Duodenal mucosa (tissue), 2 donors: ENCODE results near the gene LRG1.

Experiments used
- H3K27ac ChIP-seq: one replicate; pipeline ENCODE4 v1.7.0; 2013; ENCODE audit warnings: low read depth, low read length
- H3K27me3 ChIP-seq, 2 donors: one replicate each; pipeline ENCODE4 v1.7.0; 2013; ENCODE audit warnings: low read length in 2 of 2, control low read depth in 1 of 2; ENCODE audit not compliant: insufficient read depth in 2 of 2, control insufficient read depth in 1 of 2
- H3K36me3 ChIP-seq, 2 donors: one replicate each; pipeline ENCODE4 v1.7.0; 2013; ENCODE audit warnings: low read length in 2 of 2, control low read depth in 1 of 2; ENCODE audit not compliant: insufficient read depth in 2 of 2, control insufficient read depth in 1 of 2
- H3K4me1 ChIP-seq, 2 donors: one replicate each; pipeline ENCODE4 v1.7.0; 2013; ENCODE audit warnings: low read length in 2 of 2, control low read depth in 1 of 2; ENCODE audit not compliant: insufficient read depth in 2 of 2, control insufficient read depth in 1 of 2
- H3K4me3 ChIP-seq, 2 donors: one replicate each; pipeline ENCODE4 v1.7.0; 2013; ENCODE audit warnings: low read length in 2 of 2, low read depth in 1 of 2
- H3K9ac ChIP-seq, 2 donors: one replicate each; pipeline ENCODE4 v1.7.0; 2013; ENCODE audit warnings: low read length in 2 of 2, low read depth in 1 of 2
- H3K9me3 ChIP-seq, 2 donors: one replicate each; pipeline ENCODE4 v1.7.0; 2013; ENCODE audit warnings: low read length in 2 of 2, control low read depth in 1 of 2; ENCODE audit not compliant: control insufficient read depth in 1 of 2

LRG1 gene

GRCh38 chr19:4508698-4509097, 31.1 kb downstream of the LRG1 start:
- Histone ChIP-seq H3K27me3 (no peaks in the 10 kb centered on the region), H3K36me3 (peaks cover 4 to 10% of the 10 kb centered on the region in 2 donors), H3K9ac (no peak overlapping the region), H3K27ac (no peak overlapping the region), H3K9me3 (no peaks in the 10 kb centered on the region), H3K4me1 (no peaks in the 10 kb centered on the region), H3K4me3 (no peak overlapping the region)

GRCh38 chr19:4507804-4508203, 32.0 kb downstream of the LRG1 start:
- no peaks in the 10 kb centered on the region for H3K4me1 ChIP-seq
- no peak overlapping the region for H3K9ac ChIP-seq
- no peak overlapping the region for H3K4me3 ChIP-seq
- peaks cover 4 to 11% of the 10 kb centered on the region in 2 donors for H3K36me3 ChIP-seq
- no peaks in the 10 kb centered on the region for H3K27me3 ChIP-seq
- no peak overlapping the region for H3K27ac ChIP-seq
- no peaks in the 10 kb centered on the region for H3K9me3 ChIP-seq

GRCh38 chr19:4507150-4507452, 32.7 kb downstream of the LRG1 start:
- no peak overlapping the region for H3K27ac ChIP-seq
- no peak overlapping the region for H3K4me3 ChIP-seq
- H3K27me3 ChIP-seq, result no peaks in the 10 kb centered on the region
- H3K9ac ChIP-seq, result no peak overlapping the region
- peaks cover 4 to 18% of the 10 kb centered on the region in 2 donors for H3K36me3 ChIP-seq
- H3K9me3 ChIP-seq, result no peaks in the 10 kb centered on the region
- H3K4me1 ChIP-seq, result no peaks in the 10 kb centered on the region

GRCh38 chr19:4506449-4507149, 33.2 kb downstream of the LRG1 start:
- Histone ChIP-seq H3K27ac (no peak overlapping the region), H3K27me3 (no peaks in the 10 kb centered on the region), H3K9me3 (no peaks in the 10 kb centered on the region), H3K4me1 (no peaks in the 10 kb centered on the region), H3K9ac (no peak overlapping the region), H3K4me3 (no peak overlapping the region), H3K36me3 (peaks cover 4 to 20% of the 10 kb centered on the region in 2 donors)

- H3K36me3 ChIP-seq, result peaks cover 4 to 28% of the 10 kb centered on the region in 2 donors
Measured at GRCh38 chr19:4505570-4506448, 34.0 kb downstream of the LRG1 start.

GRCh38 chr19:4504891-4505569, 34.8 kb downstream of the LRG1 start:
- peaks cover 4 to 31% of the 10 kb centered on the region in 2 donors for H3K36me3 ChIP-seq
- no peak overlapping the region for H3K4me3 ChIP-seq
- no peaks in the 10 kb centered on the region for H3K9me3 ChIP-seq
- no peak overlapping the region for H3K9ac ChIP-seq
- H3K4me1 ChIP-seq, result no peaks in the 10 kb centered on the region
- no peak overlapping the region for H3K27ac ChIP-seq
- no peaks in the 10 kb centered on the region for H3K27me3 ChIP-seq

More at GRCh38 chr19:4505570-4506448, 34.0 kb downstream of the LRG1 start:
- Histone ChIP-seq H3K9ac (no peak overlapping the region), H3K9me3 (no peaks in the 10 kb centered on the region), H3K27ac (no peak overlapping the region), H3K27me3 (no peaks in the 10 kb centered on the region), H3K4me3 (no peak overlapping the region), H3K4me1 (no peaks in the 10 kb centered on the region)

GRCh38 chr19:4504297-4504701, 35.5 kb downstream of the LRG1 start:
- Histone ChIP-seq H3K9me3 (no peaks in the 10 kb centered on the region), H3K4me1 (no peaks in the 10 kb centered on the region), H3K27me3 (no peaks in the 10 kb centered on the region), H3K36me3 (peaks cover 4 to 31% of the 10 kb centered on the region in 2 donors), H3K27ac (no peak overlapping the region), H3K4me3 (no peak overlapping the region), H3K9ac (no peak overlapping the region)

GRCh38 chr19:4503825-4504170, 36.0 kb downstream of the LRG1 start:
- peaks cover 4 to 32% of the 10 kb centered on the region in 2 donors for H3K36me3 ChIP-seq
- no peaks in the 10 kb centered on the region for H3K4me1 ChIP-seq
- no peak overlapping the region for H3K9ac ChIP-seq

GRCh38 chr19:4503132-4503824, 36.6 kb downstream of the LRG1 start:
- Histone ChIP-seq H3K4me3 (no peak overlapping the region), H3K9me3 (no peaks in the 10 kb centered on the region), H3K9ac (no peak overlapping the region), H3K27me3 (no peaks in the 10 kb centered on the region), H3K36me3 (peaks cover 9 to 37% of the 10 kb centered on the region in 2 donors), H3K27ac (no peak overlapping the region), H3K4me1 (no peaks in the 10 kb centered on the region)

More at GRCh38 chr19:4503825-4504170, 36.0 kb downstream of the LRG1 start:
- H3K4me3 ChIP-seq, result no peak overlapping the region
- H3K9me3 ChIP-seq, result no peaks in the 10 kb centered on the region
- no peak overlapping the region for H3K27ac ChIP-seq
- no peaks in the 10 kb centered on the region for H3K27me3 ChIP-seq
